GM21515 (cell line): ENCODE data around the gene KCNT2.

ENCODE experiments used
- ATAC-seq: cut with Tn5 transposase; IDR thresholded peaks from one replicate; pipeline ENCODE4 v1.9.1; 2021; ENCODE audit not compliant: unreplicated experiment

The KCNT2 gene

GRCh38 chr1:196450143-196451095, 157.8 kb downstream of the KCNT2 start:
- ATAC-seq, result no peak

GRCh38 chr1:196449460-196449859, 158.8 kb downstream of the KCNT2 start:
- no peak for ATAC-seq

GRCh38 chr1:196445775-196446174, 162.5 kb downstream of the KCNT2 start:
- ATAC-seq, result no peak

GRCh38 chr1:196444634-196445033, 163.6 kb downstream of the KCNT2 start:
- ATAC-seq, result no peak

GRCh38 chr1:196442366-196442765, 165.9 kb downstream of the KCNT2 start:
- no peak for ATAC-seq

GRCh38 chr1:196440711-196441110, 167.5 kb downstream of the KCNT2 start:
- no peak for ATAC-seq

GRCh38 chr1:196438329-196438728, 169.9 kb downstream of the KCNT2 start:
- ATAC-seq, result no peak

GRCh38 chr1:196437671-196438070, 170.6 kb downstream of the KCNT2 start:
- no peak for ATAC-seq

- ATAC-seq, result no peak
Measured at GRCh38 chr1:196433000-196433399, 175.2 kb downstream of the KCNT2 start.

GRCh38 chr1:196427976-196428734, 180.1 kb downstream of the KCNT2 start:
- no peak for ATAC-seq

GRCh38 chr1:196425513-196425912, 182.7 kb downstream of the KCNT2 start:
- ATAC-seq, result no peak

- ATAC-seq, result no peak
Measured at GRCh38 chr1:196423612-196424011, 184.6 kb downstream of the KCNT2 start.

GRCh38 chr1:196418772-196419171, 189.5 kb downstream of the KCNT2 start:
- ATAC-seq, result no peak

- no peak for ATAC-seq
Measured at GRCh38 chr1:196415978-196416377, 192.3 kb downstream of the KCNT2 start.

- ATAC-seq, result no peak
Measured at GRCh38 chr1:196412326-196412725, 195.9 kb downstream of the KCNT2 start.

- no peak for ATAC-seq
Measured at GRCh38 chr1:196410768-196411167, 197.5 kb downstream of the KCNT2 start.

GRCh38 chr1:196409586-196409985, 198.7 kb downstream of the KCNT2 start:
- ATAC-seq, result no peak

GRCh38 chr1:196407358-196408051, 200.7 kb downstream of the KCNT2 start:
- ATAC-seq, result no peak

- ATAC-seq, result no peak
Measured at GRCh38 chr1:196405839-196406238, 202.4 kb downstream of the KCNT2 start.

GRCh38 chr1:196403803-196404690, 204.2 kb downstream of the KCNT2 start:
- no peak for ATAC-seq
